GM18507 (cell line): ENCODE results near the gene RBM39.
"Not testable (repeated sequence)": the region's sequence is repeated elsewhere in the genome, so short reads cannot be mapped to it uniquely, and the experiment has no call there.

Source experiments
- DNase-seq: peaks from one replicate; pipeline ENCODE4 v3.0.0; 2011; ENCODE audit warnings: low read depth; ENCODE audit not compliant: insufficient read length; ENCODE audit errors: extremely low spot score
- FAIRE-seq: peaks from 2 replicates; lab custom pipeline; 2011; peaks lifted over from hg19 to GRCh38; lab: Jason Lieb, UNC

RBM39 gene

GRCh38 chr20:35695978-35696377 lies 46.1 kb downstream of the RBM39 start:
- DNase-seq, result no peak
- no peak for FAIRE-seq

GRCh38 chr20:35695245-35695749 lies 46.8 kb downstream of the RBM39 start:
- DNase-seq (no peak), FAIRE-seq (no peak)

- FAIRE-seq, result no peak
- DNase-seq, result no peak
Measured at GRCh38 chr20:35690265-35690664, 51.8 kb downstream of the RBM39 start.

- not testable (repeated sequence) for DNase-seq, FAIRE-seq
Measured at GRCh38 chr20:35686872-35687271, 55.2 kb downstream of the RBM39 start.

- FAIRE-seq, DNase-seq: not testable (repeated sequence)
Measured at GRCh38 chr20:35685368-35685767, 56.7 kb downstream of the RBM39 start.

- FAIRE-seq (no peak), DNase-seq (no peak)
Measured at GRCh38 chr20:35681960-35682359, 60.1 kb downstream of the RBM39 start.

- FAIRE-seq (no peak), DNase-seq (no peak)
Measured at GRCh38 chr20:35680452-35681183, 61.4 kb downstream of the RBM39 start.

- no peak for DNase-seq
- no peak for FAIRE-seq
Measured at GRCh38 chr20:35674921-35675320, 67.1 kb downstream of the RBM39 start.

GRCh38 chr20:35673884-35674283 lies 68.2 kb downstream of the RBM39 start:
- no peak for FAIRE-seq
- DNase-seq, result no peak

GRCh38 chr20:35669681-35670080 lies 72.4 kb downstream of the RBM39 start:
- no peak for DNase-seq
- no peak for FAIRE-seq

- DNase-seq (no peak), FAIRE-seq (no peak)
Measured at GRCh38 chr20:35669221-35669620, 72.8 kb downstream of the RBM39 start.

GRCh38 chr20:35665949-35666288 lies 76.1 kb downstream of the RBM39 start:
- no peak for FAIRE-seq
- no peak for DNase-seq

- FAIRE-seq (peak; percentile 92), DNase-seq (peak; percentile 96)
Measured at GRCh38 chr20:35664466-35665206, 77.4 kb downstream of the RBM39 start, which contains the start of the genes CPNE1 and RBM12. Gene CPNE1 (minus strand): TSS chr20:35664900. CDS start chr20:35632923, 31,977 bp downstream. Gene RBM12 (minus strand): TSS chr20:35664900. CDS start chr20:35655322, 9,578 bp downstream.

- DNase-seq (peak; percentile 17), FAIRE-seq (peak; percentile 64)
Measured at GRCh38 chr20:35663516-35664465, 78.3 kb downstream of the RBM39 start.

- DNase-seq, result no peak
Measured at GRCh38 chr20:35662551-35662950, 79.5 kb downstream of the RBM39 start.

GRCh38 chr20:35661908-35662307 lies 80.2 kb downstream of the RBM39 start:
- DNase-seq (no peak), FAIRE-seq (no peak)

More at GRCh38 chr20:35662551-35662950, 79.5 kb downstream of the RBM39 start:
- no peak for FAIRE-seq

GRCh38 chr20:35661053-35661452 lies 81.0 kb downstream of the RBM39 start:
- DNase-seq (no peak), FAIRE-seq (no peak)

- DNase-seq, result no peak
- no peak for FAIRE-seq
Measured at GRCh38 chr20:35660122-35660937, 81.7 kb downstream of the RBM39 start.

- DNase-seq (no peak), FAIRE-seq (no peak)
Measured at GRCh38 chr20:35657271-35657670, 84.8 kb downstream of the RBM39 start.
